Osteoblast (primary cell): ENCODE data around the gene EGF. TPM values are rescaled to one million over a fixed set of nuclear protein-coding genes. Genes with fewer than 3 reads are reported as not detected.
A peak's percentile ranks its signal among the peaks of the same experiment; 100 is the strongest.
"Not testable (repeated sequence)": the region's sequence is repeated elsewhere in the genome, so short reads cannot be mapped to it uniquely, and the experiment has no call there.

Experiments
- DNase-seq: peaks from one replicate; pipeline ENCODE4 v3.0.0; 2011; ENCODE audit warnings: low spot score, mixed read lengths; ENCODE audit not compliant: insufficient read length; ENCODE audit errors: missing footprints
- H2AFZ ChIP-seq: 2 replicates; pipeline ENCODE4 v1.6.0; 2011; ENCODE audit warnings: mild to moderate bottlenecking, low read length
- H3K27ac ChIP-seq: 2 replicates; pipeline ENCODE4 v1.5.1; 2011; ENCODE audit warnings: mild to moderate bottlenecking, low read depth, low read length, moderate library complexity
- H3K27me3 ChIP-seq: 2 replicates; pipeline ENCODE4 v1.6.0; 2012; ENCODE audit warnings: mild to moderate bottlenecking, control low read depth, inconsistent platforms, low read length, moderate library complexity; ENCODE audit not compliant: insufficient read depth
- H3K36me3 ChIP-seq: 2 replicates; pipeline ENCODE4 v1.5.1; 2011; ENCODE audit warnings: mild to moderate bottlenecking, low read length, control low read depth, moderate library complexity; ENCODE audit not compliant: insufficient read depth
- H3K4me1 ChIP-seq: 2 replicates; pipeline ENCODE4 v1.5.1; 2011; ENCODE audit warnings: mild to moderate bottlenecking, low read length, control low read depth, moderate library complexity; ENCODE audit not compliant: insufficient read depth
- H3K4me2 ChIP-seq: 2 replicates; pipeline ENCODE4 v1.6.0; 2011; ENCODE audit warnings: mild to moderate bottlenecking, low read length; ENCODE audit not compliant: insufficient read depth
- H3K4me3 ChIP-seq: fragments of 200-600 bp; sonication (generic); 3 replicates; pipeline ENCODE4 v1.5.1; 2012; ENCODE audit warnings: mild to moderate bottlenecking, low read length, inconsistent platforms; ENCODE audit not compliant: insufficient read depth
- H3K79me2 ChIP-seq: 2 replicates; pipeline ENCODE4 v1.6.0; 2012; ENCODE audit warnings: mild to moderate bottlenecking, low read length, control low read depth, inconsistent platforms; ENCODE audit not compliant: insufficient read depth
- H3K9me3 ChIP-seq: 2 replicates; pipeline ENCODE4 v1.5.1; 2011; ENCODE audit warnings: low read depth, low read length, control low read depth
- H4K20me1 ChIP-seq: 2 replicates; pipeline ENCODE4 v1.6.0; 2012; ENCODE audit warnings: mild to moderate bottlenecking, low read length, control low read depth; ENCODE audit not compliant: insufficient read depth
- total RNA-seq: library from RNA; depleted of rRNA; stranded (reverse); fragments of >200 nt; gene quantifications from 2 replicates; pipeline ENCODE4 v1.2.3, GENCODE V29; 2012
- TF ChIP-seq, protein P1 (sequence below): IDR thresholded peaks from 2 replicates; pipeline ENCODE4 v1.5.1; 2011; ENCODE audit warnings: mild to moderate bottlenecking, low read depth, low read length, moderate library complexity; ENCODE audit errors: extremely low read depth

Gene EGF
- total RNA-seq, 1 donor, result 0.36 TPM

DNA sequence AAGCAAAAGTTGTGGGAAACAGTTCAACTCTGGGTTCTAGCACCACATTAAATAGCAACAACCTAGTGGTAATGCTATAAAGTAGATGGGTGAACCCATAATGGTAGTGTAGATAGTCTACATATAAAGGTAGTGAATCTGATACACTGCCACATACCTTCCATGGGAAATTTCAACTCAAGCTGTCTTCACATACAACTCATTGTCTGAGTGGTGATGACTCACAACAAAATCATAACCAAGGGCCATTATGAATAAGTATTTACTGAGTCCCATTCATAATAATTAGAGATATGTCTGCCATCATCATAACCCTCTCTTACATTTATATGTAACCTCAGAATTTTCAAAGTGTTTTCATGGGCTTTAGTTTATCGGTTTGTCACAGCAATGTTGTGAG, 34.8 kb downstream of the EGF start:
- TF ChIP-seq, protein P1, sequence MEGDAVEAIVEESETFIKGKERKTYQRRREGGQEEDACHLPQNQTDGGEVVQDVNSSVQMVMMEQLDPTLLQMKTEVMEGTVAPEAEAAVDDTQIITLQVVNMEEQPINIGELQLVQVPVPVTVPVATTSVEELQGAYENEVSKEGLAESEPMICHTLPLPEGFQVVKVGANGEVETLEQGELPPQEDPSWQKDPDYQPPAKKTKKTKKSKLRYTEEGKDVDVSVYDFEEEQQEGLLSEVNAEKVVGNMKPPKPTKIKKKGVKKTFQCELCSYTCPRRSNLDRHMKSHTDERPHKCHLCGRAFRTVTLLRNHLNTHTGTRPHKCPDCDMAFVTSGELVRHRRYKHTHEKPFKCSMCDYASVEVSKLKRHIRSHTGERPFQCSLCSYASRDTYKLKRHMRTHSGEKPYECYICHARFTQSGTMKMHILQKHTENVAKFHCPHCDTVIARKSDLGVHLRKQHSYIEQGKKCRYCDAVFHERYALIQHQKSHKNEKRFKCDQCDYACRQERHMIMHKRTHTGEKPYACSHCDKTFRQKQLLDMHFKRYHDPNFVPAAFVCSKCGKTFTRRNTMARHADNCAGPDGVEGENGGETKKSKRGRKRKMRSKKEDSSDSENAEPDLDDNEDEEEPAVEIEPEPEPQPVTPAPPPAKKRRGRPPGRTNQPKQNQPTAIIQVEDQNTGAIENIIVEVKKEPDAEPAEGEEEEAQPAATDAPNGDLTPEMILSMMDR, result no peak
- no peak overlapping the region for H3K4me3 ChIP-seq
- no peaks in the 10 kb centered on the region for H3K36me3 ChIP-seq
- no peaks in the 10 kb centered on the region for H3K9me3 ChIP-seq
- no peaks in the 10 kb centered on the region for H4K20me1 ChIP-seq
- no peaks in the 10 kb centered on the region for H3K27me3 ChIP-seq
- no peak overlapping the region for H3K27ac ChIP-seq
- no peak overlapping the region for H3K4me2 ChIP-seq
- DNase-seq, result no peak
- H3K4me1 ChIP-seq, result no peaks in the 10 kb centered on the region
- no peaks in the 10 kb centered on the region for H3K79me2 ChIP-seq
- no peak overlapping the region for H2AFZ ChIP-seq

DNA sequence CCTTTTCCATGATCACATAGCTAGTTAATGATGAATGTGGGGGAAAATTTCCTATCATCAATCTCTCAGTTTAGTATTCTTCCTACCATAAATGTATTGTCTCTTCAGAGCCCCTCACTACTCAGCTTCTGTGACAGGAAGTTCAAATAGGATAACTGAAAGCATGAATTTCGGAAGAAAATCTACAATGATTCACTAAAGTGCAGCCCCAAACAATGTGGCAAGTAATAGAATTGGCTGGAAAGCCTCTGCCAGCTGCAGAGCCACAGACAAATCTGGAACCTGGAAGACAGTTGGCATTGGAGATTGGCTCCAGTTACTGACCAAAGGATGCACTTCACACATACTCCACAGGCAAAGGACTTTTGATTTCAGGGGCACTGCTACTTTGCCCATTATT, 35.2 kb downstream of the EGF start:
- no peak overlapping the region for H3K27ac ChIP-seq
- TF ChIP-seq, protein P1, result no peak
- no peaks in the 10 kb centered on the region for H4K20me1 ChIP-seq
- no peaks in the 10 kb centered on the region for H3K27me3 ChIP-seq
- no peaks in the 10 kb centered on the region for H3K36me3 ChIP-seq
- no peaks in the 10 kb centered on the region for H3K9me3 ChIP-seq
- no peaks in the 10 kb centered on the region for H3K79me2 ChIP-seq
- peak; percentile 4 for DNase-seq
- no peak overlapping the region for H3K4me2 ChIP-seq
- H3K4me1 ChIP-seq, result no peaks in the 10 kb centered on the region
- no peak overlapping the region for H2AFZ ChIP-seq
- H3K4me3 ChIP-seq, result no peak overlapping the region

GRCh38 chr4:109949099-109949718, 36.5 kb downstream of the EGF start:
- H3K4me2 ChIP-seq, DNase-seq: not testable (repeated sequence)

GRCh38 chr4:109952612-109953011, 39.9 kb downstream of the EGF start:
- Histone ChIP-seq H3K79me2 (no peaks in the 10 kb centered on the region), H3K9me3 (no peaks in the 10 kb centered on the region), H2AFZ (no peak overlapping the region), H3K27ac (no peak overlapping the region), H3K4me2 (no peak overlapping the region), H4K20me1 (no peaks in the 10 kb centered on the region), H3K4me1 (no peaks in the 10 kb centered on the region), H3K4me3 (no peak overlapping the region), H3K36me3 (no peaks in the 10 kb centered on the region), H3K27me3 (no peaks in the 10 kb centered on the region)
- no peak for DNase-seq
- TF ChIP-seq, protein P1, result no peak

More at GRCh38 chr4:109949099-109949718, 36.5 kb downstream of the EGF start:
- not testable (repeated sequence) for H3K4me3 ChIP-seq, H3K36me3 ChIP-seq, H3K27ac ChIP-seq, H3K4me1 ChIP-seq, H3K27me3 ChIP-seq, H3K79me2 ChIP-seq, H4K20me1 ChIP-seq, H2AFZ ChIP-seq, H3K9me3 ChIP-seq
